WTC11 (cell line): ENCODE measurements around the gene KCNC3. TPM values are rescaled to one million over a fixed set of nuclear protein-coding genes. Genes with fewer than 3 reads are reported as not detected.

Experiments used
- ATAC-seq: fragments of 200-7000 bp; cut with Tn5 transposase; 2 replicates; pipeline ENCODE4 v1.10.0; 2021; ENCODE audit warnings: mild to moderate bottlenecking, moderate library complexity
- CTCF ChIA-PET: fragments of 300-600 bp; sonication (Branson Sonifier 250); formaldehyde crosslinking; loops from one replicate; lab custom pipeline; 2021; ENCODE audit warnings: antibody characterized with exemption; lab: Charles Lee
- POLR2A ChIA-PET: fragments of 350-600 bp; sonication (Branson Sonifier 250); formaldehyde crosslinking; loops from one replicate; lab custom pipeline; 2021; ENCODE audit warnings: antibody characterized with exemption; lab: Charles Lee
- DNase-seq: peaks from one replicate; pipeline ENCODE4 v3.0.0; 2021; ENCODE audit warnings: low spot score
- H3K27ac Mint-ChIP-seq: 2 replicates; pipeline ENCODE4 v1.8.0; 2021; ENCODE audit warnings: mixed read lengths
- H3K27me3 Mint-ChIP-seq: 2 replicates; pipeline ENCODE4 v1.8.0; 2021; ENCODE audit warnings: low read depth, mild to moderate bottlenecking, moderate library complexity, mixed read lengths
- H3K36me3 Mint-ChIP-seq: 2 replicates; pipeline ENCODE4 v1.8.0; 2021; ENCODE audit warnings: mixed read lengths
- H3K4me1 Mint-ChIP-seq: 2 replicates; pipeline ENCODE4 v1.8.0; 2022; ENCODE audit warnings: mixed read lengths
- H3K4me3 Mint-ChIP-seq: 2 replicates; pipeline ENCODE4 v1.8.0; 2021; ENCODE audit warnings: mild to moderate bottlenecking, moderate library complexity, mixed read lengths
- H3K9me3 Mint-ChIP-seq: 2 replicates; pipeline ENCODE4 v1.8.0; 2021; ENCODE audit warnings: mixed read lengths
- ATF2 ChIP-seq: sonication (generic); formaldehyde crosslinking; IDR thresholded peaks from 2 replicates; pipeline ENCODE4 v1.8.1; 2022; ENCODE audit warnings: low read depth, missing genetic modification reagents, borderline replicate concordance
- ESRRA ChIP-seq: sonication (generic); formaldehyde crosslinking; IDR thresholded peaks from 2 replicates; pipeline ENCODE4 v1.8.1; 2022; ENCODE audit warnings: mild to moderate bottlenecking, missing genetic modification reagents, borderline replicate concordance
- FOXK1 ChIP-seq: sonication (generic); formaldehyde crosslinking; IDR thresholded peaks from 2 replicates; pipeline ENCODE4 v1.8.0; 2022; ENCODE audit warnings: mild to moderate bottlenecking, moderate library complexity, missing genetic modification reagents
- GTF2I ChIP-seq: fragments of 250-450 bp; sonication (Bioruptor Pico); conservative IDR thresholded peaks from 2 replicates; pipeline ENCODE4 v1.4.0; 2021; ENCODE audit warnings: mild to moderate bottlenecking
- ZBTB21 ChIP-seq: sonication (generic); formaldehyde crosslinking; IDR thresholded peaks from 2 replicates; pipeline ENCODE4 v1.8.1; 2023; ENCODE audit warnings: mild to moderate bottlenecking, missing genetic modification reagents, borderline replicate concordance
- ZNF532 ChIP-seq: fragments of 250-450 bp; sonication (Bioruptor Pico); IDR thresholded peaks from 2 replicates; pipeline ENCODE4 v1.9.0; 2021; ENCODE audit warnings: mild to moderate bottlenecking, borderline replicate concordance
- total RNA-seq: library from RNA; stranded (reverse); gene quantifications from 3 replicates; pipeline ENCODE4 v1.2.3, GENCODE V29; 2021
- TF ChIP-seq, protein P1 (sequence below): sonication (generic); formaldehyde crosslinking; IDR thresholded peaks from 2 replicates; pipeline ENCODE4 v1.8.0; 2022; ENCODE audit warnings: missing genetic modification reagents
- TF ChIP-seq, protein P2 (sequence below): sonication (generic); formaldehyde crosslinking; IDR thresholded peaks from 2 replicates; pipeline ENCODE4 v1.8.1; 2023; ENCODE audit warnings: mild to moderate bottlenecking, missing genetic modification reagents, borderline replicate concordance
- TF ChIP-seq, protein P3 (sequence below): sonication (generic); formaldehyde crosslinking; IDR thresholded peaks from 2 replicates; pipeline ENCODE4 v1.8.0; 2023; ENCODE audit warnings: mild to moderate bottlenecking, missing genetic modification reagents

KCNC3 gene
- total RNA-seq, 1 experiment from 2014 or later = 8.5 TPM

GRCh38 chr19:50269653-50270052 lies 59.5 kb downstream of the KCNC3 start:
- CTCF ChIA-PET = no interaction called here
- no peak for TF ChIP-seq GTF2I (CRISPR knock-in tag)
- no peak for TF ChIP-seq ZNF532 (CRISPR knock-in tag)
- no peak for TF ChIP-seq FOXK1 (CRISPR knock-in tag)
- TF ChIP-seq, protein P1, sequence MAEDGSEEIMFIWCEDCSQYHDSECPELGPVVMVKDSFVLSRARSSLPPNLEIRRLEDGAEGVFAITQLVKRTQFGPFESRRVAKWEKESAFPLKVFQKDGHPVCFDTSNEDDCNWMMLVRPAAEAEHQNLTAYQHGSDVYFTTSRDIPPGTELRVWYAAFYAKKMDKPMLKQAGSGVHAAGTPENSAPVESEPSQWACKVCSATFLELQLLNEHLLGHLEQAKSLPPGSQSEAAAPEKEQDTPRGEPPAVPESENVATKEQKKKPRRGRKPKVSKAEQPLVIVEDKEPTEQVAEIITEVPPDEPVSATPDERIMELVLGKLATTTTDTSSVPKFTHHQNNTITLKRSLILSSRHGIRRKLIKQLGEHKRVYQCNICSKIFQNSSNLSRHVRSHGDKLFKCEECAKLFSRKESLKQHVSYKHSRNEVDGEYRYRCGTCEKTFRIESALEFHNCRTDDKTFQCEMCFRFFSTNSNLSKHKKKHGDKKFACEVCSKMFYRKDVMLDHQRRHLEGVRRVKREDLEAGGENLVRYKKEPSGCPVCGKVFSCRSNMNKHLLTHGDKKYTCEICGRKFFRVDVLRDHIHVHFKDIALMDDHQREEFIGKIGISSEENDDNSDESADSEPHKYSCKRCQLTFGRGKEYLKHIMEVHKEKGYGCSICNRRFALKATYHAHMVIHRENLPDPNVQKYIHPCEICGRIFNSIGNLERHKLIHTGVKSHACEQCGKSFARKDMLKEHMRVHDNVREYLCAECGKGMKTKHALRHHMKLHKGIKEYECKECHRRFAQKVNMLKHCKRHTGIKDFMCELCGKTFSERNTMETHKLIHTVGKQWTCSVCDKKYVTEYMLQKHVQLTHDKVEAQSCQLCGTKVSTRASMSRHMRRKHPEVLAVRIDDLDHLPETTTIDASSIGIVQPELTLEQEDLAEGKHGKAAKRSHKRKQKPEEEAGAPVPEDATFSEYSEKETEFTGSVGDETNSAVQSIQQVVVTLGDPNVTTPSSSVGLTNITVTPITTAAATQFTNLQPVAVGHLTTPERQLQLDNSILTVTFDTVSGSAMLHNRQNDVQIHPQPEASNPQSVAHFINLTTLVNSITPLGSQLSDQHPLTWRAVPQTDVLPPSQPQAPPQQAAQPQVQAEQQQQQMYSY = no peak
- TF ChIP-seq ATF2 = no peak
- TF ChIP-seq ESRRA (CRISPR knock-in tag) = no peak
- TF ChIP-seq, protein P2, sequence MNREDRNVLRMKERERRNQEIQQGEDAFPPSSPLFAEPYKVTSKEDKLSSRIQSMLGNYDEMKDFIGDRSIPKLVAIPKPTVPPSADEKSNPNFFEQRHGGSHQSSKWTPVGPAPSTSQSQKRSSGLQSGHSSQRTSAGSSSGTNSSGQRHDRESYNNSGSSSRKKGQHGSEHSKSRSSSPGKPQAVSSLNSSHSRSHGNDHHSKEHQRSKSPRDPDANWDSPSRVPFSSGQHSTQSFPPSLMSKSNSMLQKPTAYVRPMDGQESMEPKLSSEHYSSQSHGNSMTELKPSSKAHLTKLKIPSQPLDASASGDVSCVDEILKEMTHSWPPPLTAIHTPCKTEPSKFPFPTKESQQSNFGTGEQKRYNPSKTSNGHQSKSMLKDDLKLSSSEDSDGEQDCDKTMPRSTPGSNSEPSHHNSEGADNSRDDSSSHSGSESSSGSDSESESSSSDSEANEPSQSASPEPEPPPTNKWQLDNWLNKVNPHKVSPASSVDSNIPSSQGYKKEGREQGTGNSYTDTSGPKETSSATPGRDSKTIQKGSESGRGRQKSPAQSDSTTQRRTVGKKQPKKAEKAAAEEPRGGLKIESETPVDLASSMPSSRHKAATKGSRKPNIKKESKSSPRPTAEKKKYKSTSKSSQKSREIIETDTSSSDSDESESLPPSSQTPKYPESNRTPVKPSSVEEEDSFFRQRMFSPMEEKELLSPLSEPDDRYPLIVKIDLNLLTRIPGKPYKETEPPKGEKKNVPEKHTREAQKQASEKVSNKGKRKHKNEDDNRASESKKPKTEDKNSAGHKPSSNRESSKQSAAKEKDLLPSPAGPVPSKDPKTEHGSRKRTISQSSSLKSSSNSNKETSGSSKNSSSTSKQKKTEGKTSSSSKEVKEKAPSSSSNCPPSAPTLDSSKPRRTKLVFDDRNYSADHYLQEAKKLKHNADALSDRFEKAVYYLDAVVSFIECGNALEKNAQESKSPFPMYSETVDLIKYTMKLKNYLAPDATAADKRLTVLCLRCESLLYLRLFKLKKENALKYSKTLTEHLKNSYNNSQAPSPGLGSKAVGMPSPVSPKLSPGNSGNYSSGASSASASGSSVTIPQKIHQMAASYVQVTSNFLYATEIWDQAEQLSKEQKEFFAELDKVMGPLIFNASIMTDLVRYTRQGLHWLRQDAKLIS (CRISPR knock-in tag) = no peak
- TF ChIP-seq, all 79 proteins: peak for 0
- no peak for ATAC-seq
- DNase-seq = no peak
- H3K27ac Mint-ChIP-seq = no peak overlapping the region
- no peaks in the 10 kb centered on the region for H3K9me3 Mint-ChIP-seq
- H3K27me3 Mint-ChIP-seq = no peaks in the 10 kb centered on the region
- peaks cover 8% of the 10 kb centered on the region for H3K4me1 Mint-ChIP-seq
- H3K36me3 Mint-ChIP-seq = peaks cover 13% of the 10 kb centered on the region
- POLR2A ChIA-PET = no interaction called here
- H3K4me3 Mint-ChIP-seq = no peak overlapping the region

DNA sequence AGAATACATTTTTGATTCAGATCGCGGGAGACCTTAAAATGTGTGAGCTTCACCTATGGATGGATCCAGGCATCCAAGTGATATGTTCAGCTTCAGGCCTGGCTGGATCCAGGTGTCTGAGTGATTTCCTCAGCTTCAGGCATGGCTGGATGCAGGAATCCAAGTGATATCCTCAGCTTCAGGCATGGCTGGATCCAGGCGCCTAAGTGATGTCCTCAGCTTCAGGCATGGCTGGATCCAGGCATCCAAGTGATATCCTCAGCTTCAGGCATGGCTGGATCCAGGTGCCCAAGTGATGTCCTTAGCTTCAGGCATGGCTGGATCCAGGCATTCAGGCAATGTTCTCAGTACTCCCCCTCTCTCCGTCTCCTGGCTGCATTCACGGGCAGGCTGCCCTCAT lies 60.7 kb downstream of the KCNC3 start:
- DNase-seq (no peak), ATAC-seq (no peak)
- H3K9me3 Mint-ChIP-seq = no peaks in the 10 kb centered on the region
- no peak overlapping the region for H3K4me3 Mint-ChIP-seq
- TF ChIP-seq GTF2I (CRISPR knock-in tag) (0 out of 2 replicates have a peak, but pooled peaks have one; percentile 57), ZBTB21 (CRISPR knock-in tag) (no peak)
- TF ChIP-seq, protein P3, sequence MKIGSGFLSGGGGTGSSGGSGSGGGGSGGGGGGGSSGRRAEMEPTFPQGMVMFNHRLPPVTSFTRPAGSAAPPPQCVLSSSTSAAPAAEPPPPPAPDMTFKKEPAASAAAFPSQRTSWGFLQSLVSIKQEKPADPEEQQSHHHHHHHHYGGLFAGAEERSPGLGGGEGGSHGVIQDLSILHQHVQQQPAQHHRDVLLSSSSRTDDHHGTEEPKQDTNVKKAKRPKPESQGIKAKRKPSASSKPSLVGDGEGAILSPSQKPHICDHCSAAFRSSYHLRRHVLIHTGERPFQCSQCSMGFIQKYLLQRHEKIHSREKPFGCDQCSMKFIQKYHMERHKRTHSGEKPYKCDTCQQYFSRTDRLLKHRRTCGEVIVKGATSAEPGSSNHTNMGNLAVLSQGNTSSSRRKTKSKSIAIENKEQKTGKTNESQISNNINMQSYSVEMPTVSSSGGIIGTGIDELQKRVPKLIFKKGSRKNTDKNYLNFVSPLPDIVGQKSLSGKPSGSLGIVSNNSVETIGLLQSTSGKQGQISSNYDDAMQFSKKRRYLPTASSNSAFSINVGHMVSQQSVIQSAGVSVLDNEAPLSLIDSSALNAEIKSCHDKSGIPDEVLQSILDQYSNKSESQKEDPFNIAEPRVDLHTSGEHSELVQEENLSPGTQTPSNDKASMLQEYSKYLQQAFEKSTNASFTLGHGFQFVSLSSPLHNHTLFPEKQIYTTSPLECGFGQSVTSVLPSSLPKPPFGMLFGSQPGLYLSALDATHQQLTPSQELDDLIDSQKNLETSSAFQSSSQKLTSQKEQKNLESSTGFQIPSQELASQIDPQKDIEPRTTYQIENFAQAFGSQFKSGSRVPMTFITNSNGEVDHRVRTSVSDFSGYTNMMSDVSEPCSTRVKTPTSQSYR = no peak
- ChIA-PET POLR2A (interaction anchor here (0.7 kb wide), 1 partner anchor 45 kb away, joined by 3 read pairs; no protein-coding TSS in a partner anchor), CTCF (interaction anchor here (0.6 to 1.8 kb wide), 5 partner anchors 13 to 682 kb away, joined by 3 to 5 read pairs (median 4); no protein-coding TSS in a partner anchor)
- H3K27me3 Mint-ChIP-seq = no peaks in the 10 kb centered on the region
- no peak overlapping the region for H3K27ac Mint-ChIP-seq
- H3K36me3 Mint-ChIP-seq = peaks cover 13% of the 10 kb centered on the region
- peaks cover 8% of the 10 kb centered on the region for H3K4me1 Mint-ChIP-seq
